Stimulated activated CD4-positive, alpha-beta T cell treated with anti-CD3 and anti-CD28 coated beads, Interleukin-1b, Interleukin-23, amount 100 ng/mL, for 4 hours (primary cell): ENCODE data around the gene TPRN.

Experiments used
- DNase-seq, 2 donors: peaks; one replicate each; pipeline ENCODE4 v3.0.0-alpha.2; 2020; ENCODE audit warnings: low read depth in 2 of 2

TPRN gene

GRCh38 chr9:137173796-137174664, 26.5 kb downstream of the TPRN start:
- no peak for DNase-seq

- DNase-seq: no peak
These were observed 27.4 kb downstream of the TPRN start for GRCh38 chr9:137172901-137173795.

GRCh38 chr9:137171149-137171900, 29.2 kb downstream of the TPRN start:
- DNase-seq: no peak

- DNase-seq: no peak
These were observed 29.9 kb downstream of the TPRN start for GRCh38 chr9:137170486-137171148.

GRCh38 chr9:137169896-137170358, 30.6 kb downstream of the TPRN start, which contains the start of gene LRRC26:
TSS of gene LRRC26 (minus strand) at chr9:137170051. CDS start at chr9:137169943, 108 bp downstream.
- DNase-seq: no peak

- DNase-seq: no peak
These were observed 31.4 kb downstream of the TPRN start for GRCh38 chr9:137168904-137169856.

- DNase-seq: no peak
These were observed 32.0 kb downstream of the TPRN start for GRCh38 chr9:137168573-137168903.

GRCh38 chr9:137167747-137168572, 32.6 kb downstream of the TPRN start:
- no peak for DNase-seq

- no peak for DNase-seq
These were observed 33.2 kb downstream of the TPRN start for GRCh38 chr9:137167277-137167746.

GRCh38 chr9:137166380-137167229, 33.9 kb downstream of the TPRN start:
- no peak for DNase-seq

GRCh38 chr9:137165250-137165836, 35.2 kb downstream of the TPRN start:
- DNase-seq: no peak

- no peak for DNase-seq
These were observed 35.9 kb downstream of the TPRN start for GRCh38 chr9:137164370-137165249.

GRCh38 chr9:137163805-137164204, 36.7 kb downstream of the TPRN start:
- no peak for DNase-seq

- no peak for DNase-seq
These were observed 37.2 kb downstream of the TPRN start for GRCh38 chr9:137163365-137163715.

GRCh38 chr9:137162505-137163364, 37.8 kb downstream of the TPRN start:
- no peak for DNase-seq
